Liver (tissue), 9 donors: Measurements from ENCODE around the gene CAMKV. TPM values are rescaled to one million over a fixed set of nuclear protein-coding genes. Genes with fewer than 3 reads are reported as not detected.

Experiments
- DNase-seq: peaks from one replicate; pipeline ENCODE4 v3.0.0-alpha.2; 2017; ENCODE audit warnings: low spot score
- H3K27ac ChIP-seq, 2 donors: one replicate each; pipeline ENCODE4 v1.7.0; 2013; ENCODE audit warnings: inconsistent platforms in 2 of 2, low read length in 2 of 2, control low read depth in 1 of 2, low read depth in 1 of 2, mild to moderate bottlenecking in 1 of 2
- H3K27me3 ChIP-seq, 4 donors: one replicate each; pipeline versions ENCODE4 v1.6.1 to v1.7.0; 2013; ENCODE audit warnings: low read length in 3 of 4, inconsistent platforms in 1 of 4, mild to moderate bottlenecking in 1 of 4, moderate library complexity in 1 of 4; ENCODE audit not compliant: control insufficient read depth in 4 of 4, insufficient read depth in 4 of 4
- H3K36me3 ChIP-seq, 4 donors: one replicate each; pipeline versions ENCODE4 v1.6.1 to v1.7.0; 2013; ENCODE audit warnings: low read length in 3 of 4, mild to moderate bottlenecking in 3 of 4, low read depth in 1 of 4, moderate library complexity in 1 of 4; ENCODE audit not compliant: control insufficient read depth in 4 of 4, insufficient read depth in 3 of 4
- H3K4me1 ChIP-seq, 4 donors: one replicate each; pipeline versions ENCODE4 v1.6.1 to v1.7.0; 2013; ENCODE audit warnings: low read length in 3 of 4, mild to moderate bottlenecking in 3 of 4, moderate library complexity in 1 of 4; ENCODE audit not compliant: control insufficient read depth in 4 of 4, insufficient read depth in 4 of 4
- H3K4me3 ChIP-seq, 3 donors: one replicate each; pipeline versions ENCODE4 v1.6.1 to v1.7.0; 2013; ENCODE audit warnings: low read length in 3 of 3, control low read depth in 1 of 3, low read depth in 1 of 3, mild to moderate bottlenecking in 1 of 3
- H3K9ac ChIP-seq, 2 donors: one replicate each; pipeline ENCODE4 v1.7.0; 2013; ENCODE audit warnings: low read length in 2 of 2, mild to moderate bottlenecking in 2 of 2, moderate library complexity in 2 of 2, control low read depth in 1 of 2, low read depth in 1 of 2
- H3K9me3 ChIP-seq, 4 donors: one replicate each; pipeline versions ENCODE4 v1.6.1 to v1.7.0; 2013; ENCODE audit warnings: low read length in 3 of 4; ENCODE audit not compliant: control insufficient read depth in 4 of 4
- EGR1 ChIP-seq, 2 donors: IDR thresholded peaks; 2 replicates each; pipeline ENCODE4 v1.6.1; 2016 to 2018; ENCODE audit warnings: antibody characterized with exemption in 2 of 2, low read depth in 2 of 2
- FOXA1 ChIP-seq: IDR thresholded peaks from 2 replicates; pipeline ENCODE4 v1.6.1; 2016; ENCODE audit warnings: antibody characterized with exemption
- FOXA2 ChIP-seq: IDR thresholded peaks from 2 replicates; pipeline ENCODE4 v1.6.1; 2016; ENCODE audit warnings: antibody characterized with exemption
- GABPA ChIP-seq, 2 donors: IDR thresholded peaks in 1 of 2; conservative IDR thresholded peaks in 1 of 2; 2 replicates each; pipeline ENCODE4 v1.6.1; 2016; ENCODE audit warnings: antibody characterized with exemption in 2 of 2, mild to moderate bottlenecking in 1 of 2, moderate library complexity in 1 of 2
- HNF4A ChIP-seq, 2 donors: conservative IDR thresholded peaks; 2 replicates each; pipeline ENCODE4 v1.6.1; 2016; ENCODE audit warnings: antibody characterized with exemption in 2 of 2, mild to moderate bottlenecking in 2 of 2
- HNF4G ChIP-seq: IDR thresholded peaks from 2 replicates; pipeline ENCODE4 v1.6.1; 2016; ENCODE audit warnings: antibody characterized with exemption
- JUND ChIP-seq, 2 donors: IDR thresholded peaks; 2 replicates each; pipeline ENCODE4 v1.6.1; 2016; ENCODE audit warnings: antibody characterized with exemption in 2 of 2
- NR2F2 ChIP-seq: IDR thresholded peaks from 2 replicates; pipeline ENCODE4 v1.6.1; 2016; ENCODE audit warnings: antibody characterized with exemption
- RAD21 ChIP-seq, 2 donors: IDR thresholded peaks; 2 replicates each; pipeline ENCODE4 v1.6.1; 2016; ENCODE audit warnings: antibody characterized with exemption in 2 of 2, mild to moderate bottlenecking in 2 of 2
- RXRA ChIP-seq, 2 donors: IDR thresholded peaks; 2 replicates each; pipeline ENCODE4 v1.6.1; 2017 to 2018; ENCODE audit warnings: antibody characterized with exemption in 2 of 2, mild to moderate bottlenecking in 1 of 2
- SP1 ChIP-seq: IDR thresholded peaks from 2 replicates; pipeline ENCODE4 v1.6.1; 2018; ENCODE audit warnings: antibody characterized with exemption, mild to moderate bottlenecking
- TAF1 ChIP-seq: conservative IDR thresholded peaks from 2 replicates; pipeline ENCODE4 v1.6.1; 2016; ENCODE audit warnings: antibody characterized with exemption, mild to moderate bottlenecking
- YY1 ChIP-seq: IDR thresholded peaks from 2 replicates; pipeline ENCODE4 v1.6.1; 2016; ENCODE audit warnings: antibody characterized with exemption, mild to moderate bottlenecking
- WGBS: extraction: QIAGEN DNeasy Blood & Tissue Kit; methylation state at CpG from one replicate; pipeline ENCODE4 v1.1.7; 2013; 5-methylcytosine and 5-hydroxymethylcytosine counted together
- polyA plus RNA-seq, 2 donors: library from polyadenylated mRNA; stranded (reverse) in 1 of 2; unstranded in 1 of 2; fragments of 200-250 nt in 1 of 2; fragments of >200 nt in 1 of 2; fragmentation: Nextera tagmentation in 1 of 2; extraction: Ambion mirVana in 1 of 2; gene quantifications; one replicate each; pipeline versions ENCODE4 v1.2.1 to v1.2.3, GENCODE V29; 2013 to 2015
- total RNA-seq, 2 donors: library from RNA; depleted of rRNA; stranded (reverse); fragments of >200 nt; gene quantifications; one replicate each; pipeline ENCODE4 v1.2.3, GENCODE V29; 2014
- TF ChIP-seq, protein P1 (sequence below): IDR thresholded peaks from 2 replicates; pipeline ENCODE4 v1.6.1; 2016; ENCODE audit warnings: antibody characterized with exemption
- TF ChIP-seq, protein P2 (sequence below): fragments of 150-350 bp; IDR thresholded peaks from 2 replicates; pipeline ENCODE4 v1.5.1; 2017; ENCODE audit warnings: improper control_type of control experiment, low read depth, low read length; ENCODE audit not compliant: missing input control
- TF ChIP-seq, protein P3 (sequence below): IDR thresholded peaks from 2 replicates; pipeline ENCODE4 v1.6.1; 2016; ENCODE audit warnings: antibody characterized with exemption
- TF ChIP-seq, protein P4 (sequence below): IDR thresholded peaks from 2 replicates; pipeline ENCODE4 v1.6.1; 2016; ENCODE audit warnings: antibody characterized with exemption, mild to moderate bottlenecking
- donor health status: healthy.
- donor health status: healthy.
- donor health status: healthy.
- donor health status: healthy.
- donor health status: healthy.

Gene CAMKV
- total and polyA plus RNA-seq, 4 donors, result not detected

DNA sequence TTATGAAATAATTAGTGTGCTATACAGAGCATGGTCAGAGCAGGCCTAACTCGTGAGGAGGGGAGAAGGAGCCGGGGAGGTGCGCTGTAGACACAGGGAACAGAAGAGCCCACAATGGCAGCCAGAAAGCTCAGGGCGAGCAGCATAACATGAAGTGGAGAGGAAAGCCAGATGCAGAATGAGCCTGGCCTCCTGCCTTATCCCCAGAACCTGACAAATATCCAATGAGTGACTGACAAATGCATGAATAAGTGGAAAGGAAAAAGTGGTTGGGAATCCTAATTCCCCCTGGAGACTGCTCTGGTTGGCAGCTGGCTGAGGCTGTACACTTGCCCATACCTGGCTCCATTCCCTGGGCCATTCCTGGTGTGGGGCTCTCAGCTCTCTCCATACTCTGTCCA, 43.2 kb upstream of the CAMKV start:
- Histone ChIP-seq H3K36me3 (peaks cover 2 to 41% (median 6%) of the 10 kb centered on the region in 4 donors), H3K27me3 (no peaks in the 10 kb centered on the region), H3K4me1 (no peaks in the 10 kb centered on the region), H3K9ac (no peak overlapping the region), H3K9me3 (no peaks in the 10 kb centered on the region), H3K4me3 (no peak overlapping the region), H3K27ac (no peak overlapping the region)
- DNase-seq, result no peak
- TF ChIP-seq SP1 (no peak), EGR1 (IDR thresholded peaks at IDR 0.05; ENCODE audit: low read depth in 2 of 2) (no peak), HNF4A (conservative IDR thresholded peaks at IDR 0.05) (no peak), RXRA (IDR thresholded peaks at IDR 0.05) (no peak), HNF4G (no peak), GABPA (IDR thresholded peaks at IDR 0.05 in 1 of 2, conservative IDR thresholded peaks at IDR 0.05 in 1 of 2) (no peak), RAD21 (IDR thresholded peaks at IDR 0.05) (no peak), TAF1 (no peak), FOXA1 (no peak), YY1 (no peak), NR2F2 (no peak), FOXA2 (no peak), JUND (IDR thresholded peaks at IDR 0.05) (no peak)
- TF ChIP-seq, protein P1, sequence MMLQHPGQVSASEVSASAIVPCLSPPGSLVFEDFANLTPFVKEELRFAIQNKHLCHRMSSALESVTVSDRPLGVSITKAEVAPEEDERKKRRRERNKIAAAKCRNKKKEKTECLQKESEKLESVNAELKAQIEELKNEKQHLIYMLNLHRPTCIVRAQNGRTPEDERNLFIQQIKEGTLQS, result no peak
- TF ChIP-seq, protein P2, sequence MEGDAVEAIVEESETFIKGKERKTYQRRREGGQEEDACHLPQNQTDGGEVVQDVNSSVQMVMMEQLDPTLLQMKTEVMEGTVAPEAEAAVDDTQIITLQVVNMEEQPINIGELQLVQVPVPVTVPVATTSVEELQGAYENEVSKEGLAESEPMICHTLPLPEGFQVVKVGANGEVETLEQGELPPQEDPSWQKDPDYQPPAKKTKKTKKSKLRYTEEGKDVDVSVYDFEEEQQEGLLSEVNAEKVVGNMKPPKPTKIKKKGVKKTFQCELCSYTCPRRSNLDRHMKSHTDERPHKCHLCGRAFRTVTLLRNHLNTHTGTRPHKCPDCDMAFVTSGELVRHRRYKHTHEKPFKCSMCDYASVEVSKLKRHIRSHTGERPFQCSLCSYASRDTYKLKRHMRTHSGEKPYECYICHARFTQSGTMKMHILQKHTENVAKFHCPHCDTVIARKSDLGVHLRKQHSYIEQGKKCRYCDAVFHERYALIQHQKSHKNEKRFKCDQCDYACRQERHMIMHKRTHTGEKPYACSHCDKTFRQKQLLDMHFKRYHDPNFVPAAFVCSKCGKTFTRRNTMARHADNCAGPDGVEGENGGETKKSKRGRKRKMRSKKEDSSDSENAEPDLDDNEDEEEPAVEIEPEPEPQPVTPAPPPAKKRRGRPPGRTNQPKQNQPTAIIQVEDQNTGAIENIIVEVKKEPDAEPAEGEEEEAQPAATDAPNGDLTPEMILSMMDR, result no peak
- TF ChIP-seq, protein P3, sequence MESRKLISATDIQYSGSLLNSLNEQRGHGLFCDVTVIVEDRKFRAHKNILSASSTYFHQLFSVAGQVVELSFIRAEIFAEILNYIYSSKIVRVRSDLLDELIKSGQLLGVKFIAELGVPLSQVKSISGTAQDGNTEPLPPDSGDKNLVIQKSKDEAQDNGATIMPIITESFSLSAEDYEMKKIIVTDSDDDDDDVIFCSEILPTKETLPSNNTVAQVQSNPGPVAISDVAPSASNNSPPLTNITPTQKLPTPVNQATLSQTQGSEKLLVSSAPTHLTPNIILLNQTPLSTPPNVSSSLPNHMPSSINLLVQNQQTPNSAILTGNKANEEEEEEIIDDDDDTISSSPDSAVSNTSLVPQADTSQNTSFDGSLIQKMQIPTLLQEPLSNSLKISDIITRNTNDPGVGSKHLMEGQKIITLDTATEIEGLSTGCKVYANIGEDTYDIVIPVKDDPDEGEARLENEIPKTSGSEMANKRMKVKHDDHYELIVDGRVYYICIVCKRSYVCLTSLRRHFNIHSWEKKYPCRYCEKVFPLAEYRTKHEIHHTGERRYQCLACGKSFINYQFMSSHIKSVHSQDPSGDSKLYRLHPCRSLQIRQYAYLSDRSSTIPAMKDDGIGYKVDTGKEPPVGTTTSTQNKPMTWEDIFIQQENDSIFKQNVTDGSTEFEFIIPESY, result no peak
- TF ChIP-seq, protein P4, sequence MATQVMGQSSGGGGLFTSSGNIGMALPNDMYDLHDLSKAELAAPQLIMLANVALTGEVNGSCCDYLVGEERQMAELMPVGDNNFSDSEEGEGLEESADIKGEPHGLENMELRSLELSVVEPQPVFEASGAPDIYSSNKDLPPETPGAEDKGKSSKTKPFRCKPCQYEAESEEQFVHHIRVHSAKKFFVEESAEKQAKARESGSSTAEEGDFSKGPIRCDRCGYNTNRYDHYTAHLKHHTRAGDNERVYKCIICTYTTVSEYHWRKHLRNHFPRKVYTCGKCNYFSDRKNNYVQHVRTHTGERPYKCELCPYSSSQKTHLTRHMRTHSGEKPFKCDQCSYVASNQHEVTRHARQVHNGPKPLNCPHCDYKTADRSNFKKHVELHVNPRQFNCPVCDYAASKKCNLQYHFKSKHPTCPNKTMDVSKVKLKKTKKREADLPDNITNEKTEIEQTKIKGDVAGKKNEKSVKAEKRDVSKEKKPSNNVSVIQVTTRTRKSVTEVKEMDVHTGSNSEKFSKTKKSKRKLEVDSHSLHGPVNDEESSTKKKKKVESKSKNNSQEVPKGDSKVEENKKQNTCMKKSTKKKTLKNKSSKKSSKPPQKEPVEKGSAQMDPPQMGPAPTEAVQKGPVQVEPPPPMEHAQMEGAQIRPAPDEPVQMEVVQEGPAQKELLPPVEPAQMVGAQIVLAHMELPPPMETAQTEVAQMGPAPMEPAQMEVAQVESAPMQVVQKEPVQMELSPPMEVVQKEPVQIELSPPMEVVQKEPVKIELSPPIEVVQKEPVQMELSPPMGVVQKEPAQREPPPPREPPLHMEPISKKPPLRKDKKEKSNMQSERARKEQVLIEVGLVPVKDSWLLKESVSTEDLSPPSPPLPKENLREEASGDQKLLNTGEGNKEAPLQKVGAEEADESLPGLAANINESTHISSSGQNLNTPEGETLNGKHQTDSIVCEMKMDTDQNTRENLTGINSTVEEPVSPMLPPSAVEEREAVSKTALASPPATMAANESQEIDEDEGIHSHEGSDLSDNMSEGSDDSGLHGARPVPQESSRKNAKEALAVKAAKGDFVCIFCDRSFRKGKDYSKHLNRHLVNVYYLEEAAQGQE, result no peak
- WGBS, result 95% methylated on average over 4 of the region's 4 CpGs

DNA sequence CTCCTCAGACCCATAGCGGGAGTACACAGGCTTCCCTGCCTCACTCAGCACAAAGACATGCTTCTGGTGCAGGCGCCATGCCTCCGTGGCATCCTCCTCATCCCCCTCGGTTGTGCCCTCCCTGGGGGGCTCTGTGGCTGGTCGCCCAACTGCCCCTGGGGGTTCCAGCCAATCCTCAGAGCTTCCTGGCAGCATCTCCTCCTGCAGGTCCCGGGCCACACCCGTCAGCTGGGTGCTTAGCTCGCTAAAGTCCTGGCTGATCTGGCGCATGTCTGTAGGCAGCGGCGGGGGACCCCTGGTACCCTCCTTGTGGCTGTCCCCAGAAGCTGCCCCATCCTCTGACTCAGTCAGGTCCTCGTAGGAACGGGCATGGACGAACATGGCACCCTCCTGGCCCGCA, 41.9 kb upstream of the CAMKV start:
- H3K27me3 ChIP-seq, result no peaks in the 10 kb centered on the region
- H3K27ac ChIP-seq, result no peak overlapping the region
- no peak overlapping the region for H3K4me3 ChIP-seq
- DNase-seq, result no peak
- H3K4me1 ChIP-seq, result no peaks in the 10 kb centered on the region
- 95% methylated on average over 15 of the region's 15 CpGs for WGBS
- H3K9me3 ChIP-seq, result no peaks in the 10 kb centered on the region
- H3K9ac ChIP-seq, result no peak overlapping the region
- H3K36me3 ChIP-seq, result peaks cover 2 to 41% (median 6%) of the 10 kb centered on the region in 4 donors
- TF ChIP-seq RXRA (IDR thresholded peaks at IDR 0.05) (no peak), FOXA1 (no peak), FOXA2 (no peak), YY1 (no peak)
- TF ChIP-seq, protein P4, result no peak
- TF ChIP-seq, protein P2, result no peak
- TF ChIP-seq, protein P3, result no peak
